AG09319 (cell line): ENCODE measurements around the gene FHIT.
"Not testable (repeated sequence)": the region's sequence is repeated elsewhere in the genome, so short reads cannot be mapped to it uniquely, and the experiment has no call there.

Source experiments
- DNase-seq: peaks from one replicate; pipeline ENCODE4 v3.0.0-alpha.2; 2010; ENCODE audit warnings: low read depth; ENCODE audit errors: extremely low read depth
- CTCF ChIP-seq: IDR thresholded peaks from 2 replicates; pipeline ENCODE4 v1.5.1; 2011; ENCODE audit warnings: low read depth, mild to moderate bottlenecking, inconsistent platforms, low read length, moderate library complexity

Gene FHIT

GRCh38 chr3:59936472-59936871, 1314.8 kb downstream of the FHIT start:
- no peak for TF ChIP-seq CTCF
- DNase-seq = no peak

GRCh38 chr3:59935025-59935424, 1316.2 kb downstream of the FHIT start:
- no peak for TF ChIP-seq CTCF
- DNase-seq = no peak

DNA sequence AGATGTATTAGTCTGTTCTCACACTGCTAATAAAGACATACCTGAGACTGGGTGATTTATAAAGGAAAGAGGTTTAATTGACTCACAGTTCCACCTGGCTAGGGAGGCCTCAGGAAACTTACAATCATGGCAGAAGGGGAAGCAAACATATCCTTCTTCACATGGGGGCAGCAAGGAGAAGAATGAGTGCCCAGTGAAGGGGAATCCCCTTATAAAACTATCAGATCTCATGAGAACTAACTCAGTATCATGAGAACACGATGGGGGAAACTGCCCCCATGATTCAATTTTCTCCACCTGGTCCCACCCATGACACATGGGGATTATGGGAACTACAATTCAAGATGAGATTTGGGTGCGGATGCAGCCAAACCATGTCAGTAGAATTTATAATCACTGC, 1316.7 kb downstream of the FHIT start:
- not testable (repeated sequence) for DNase-seq

DNA sequence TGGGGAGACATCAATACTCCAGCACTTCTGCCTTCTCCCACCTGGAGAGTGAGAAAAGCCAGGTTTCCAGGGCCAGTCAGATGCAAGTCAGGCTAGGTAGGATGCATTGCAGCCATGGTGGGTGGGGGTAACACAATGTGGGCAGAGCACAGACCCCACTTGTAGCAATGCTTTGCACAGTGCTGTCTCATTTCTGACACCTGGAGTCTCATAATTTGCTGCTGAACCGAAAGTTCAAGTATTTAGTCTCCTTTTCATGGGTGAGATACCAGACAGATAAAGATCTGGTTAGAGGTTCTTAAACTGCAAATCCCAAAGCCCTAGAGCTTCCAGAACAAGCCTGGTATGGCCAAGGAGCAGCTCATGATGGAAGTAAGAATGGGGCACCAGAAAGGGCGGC, 1321.1 kb downstream of the FHIT start:
- DNase-seq = no peak
- no peak for TF ChIP-seq CTCF

- no peak for TF ChIP-seq CTCF
Measured at GRCh38 chr3:59927056-59927455, 1324.2 kb downstream of the FHIT start.

DNA sequence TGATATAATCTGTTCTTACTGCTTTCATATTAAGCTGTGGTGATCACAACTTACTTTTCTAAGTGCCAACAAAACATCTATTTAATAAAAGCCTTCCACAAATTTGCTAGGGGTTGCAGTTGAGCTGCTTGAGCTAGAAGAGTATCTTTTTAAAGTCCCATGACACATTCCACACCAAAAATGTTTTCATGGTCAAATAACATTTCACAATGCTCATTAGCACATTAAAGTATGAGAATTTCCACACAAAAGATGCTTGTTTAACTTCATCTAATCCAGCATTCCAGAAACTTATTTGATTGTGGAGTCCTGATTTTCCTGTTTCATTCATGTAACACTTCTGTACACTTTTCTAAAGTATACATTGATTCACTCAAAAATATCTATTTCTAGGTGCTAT, 1325.3 kb downstream of the FHIT start:
- DNase-seq = no peak

More at GRCh38 chr3:59927056-59927455, 1324.2 kb downstream of the FHIT start:
- no peak for DNase-seq

DNA sequence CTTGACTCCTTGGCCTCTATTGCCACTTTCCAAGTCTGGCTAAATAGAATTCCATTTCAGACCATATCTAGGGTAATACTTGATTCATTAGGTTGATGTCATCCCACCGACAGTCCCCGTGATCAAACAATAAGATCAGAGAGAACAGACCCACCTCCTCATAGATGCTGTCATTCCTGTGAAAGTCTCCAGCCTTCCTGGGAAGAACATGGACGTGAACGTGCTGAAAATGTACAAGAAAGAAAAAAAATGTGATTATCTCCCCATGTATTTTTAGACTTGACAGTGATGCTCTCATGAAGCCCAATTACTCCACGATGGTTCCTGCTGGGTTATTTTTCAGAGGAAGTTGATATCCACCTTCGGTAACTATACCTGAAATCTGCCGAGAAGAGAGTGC, 1329.1 kb downstream of the FHIT start:
- no peak for DNase-seq
- TF ChIP-seq CTCF = no peak

More for the DNA sequence above, 1325.3 kb downstream of the FHIT start:
- TF ChIP-seq CTCF = no peak

- DNase-seq = no peak
- no peak for TF ChIP-seq CTCF
Measured at GRCh38 chr3:59920822-59921221, 1330.4 kb downstream of the FHIT start.
